K562 (cell line): ENCODE data around the gene DPEP3. TPM values are rescaled to one million over a fixed set of nuclear protein-coding genes. Genes with fewer than 3 reads are reported as not detected.

Source experiments
- ATAC-seq: fragments of 200-7000 bp; cut with Tn5 transposase; 3 replicates; pipeline ENCODE4 v1.9.1; 2020; ENCODE audit warnings: moderate library complexity
- BruUV-seq: library from RNA; stranded (reverse); fragments of 400-500 nt; replicated peaks from 2 replicates; lab custom pipeline; 2021; lab: Mats Ljungman, UMichigan
- CTCF ChIA-PET: fragments of 300-600 bp; formaldehyde crosslinking; extraction: SDS; loops from one replicate; lab custom pipeline; 2021; ENCODE audit warnings: low intra/inter-chr PET ratio; lab: Yijun Ruan, JAX
- POLR2A ChIA-PET: fragments of 300-600, 350-650 bp; sonication (Branson Sonifier 250); formaldehyde crosslinking; extraction: SDS; loops from one replicate; lab custom pipeline; 2021; ENCODE audit warnings: antibody characterized with exemption, inconsistent platforms; lab: Yijun Ruan, JAX
- DNase-seq, 4 experiments: peaks; one replicate each; pipeline versions ENCODE4 v3.0.0 to v3.0.0-alpha.2; 2011 to 2018; ENCODE audit warnings: low spot score in 3 of 4, mixed read lengths in 3 of 4; ENCODE audit errors: extremely low read depth in 1 of 4
- FAIRE-seq: peaks from 2 replicates; lab custom pipeline; 2011; peaks lifted over from hg19 to GRCh38; lab: Jason Lieb, UNC
- H2AFZ ChIP-seq: 2 replicates; pipeline ENCODE4 v1.6.0; 2011; ENCODE audit warnings: low read depth, low read length, control low read depth, inconsistent platforms
- H3K27ac ChIP-seq: fragments of 200-600 bp; 3 replicates; pipeline ENCODE4 v1.8.0; 2011; ENCODE audit warnings: low read depth, mild to moderate bottlenecking, control low read depth, inconsistent platforms, low read length, moderate library complexity, mixed read lengths; ENCODE audit errors: extremely low read depth
- H3K27me3 ChIP-seq, 2 experiments: fragments of 300-600 bp in 1 of 2; 2 replicates in 1 of 2; 3 replicates in 1 of 2; pipeline versions ENCODE4 v1.6.0 to v1.8.0; 2011; ENCODE audit warnings: inconsistent platforms in 2 of 2, low read length in 2 of 2, mild to moderate bottlenecking in 1 of 2, mixed read lengths in 1 of 2, moderate library complexity in 1 of 2; ENCODE audit not compliant: control insufficient read depth in 2 of 2, insufficient read depth in 2 of 2
- H3K36me3 ChIP-seq: fragments of 300-600 bp; 3 replicates; pipeline ENCODE4 v1.8.0; 2011; ENCODE audit warnings: mild to moderate bottlenecking, low read length, inconsistent platforms; ENCODE audit not compliant: control insufficient read depth, insufficient read depth
- H3K4me1 ChIP-seq, 2 experiments: fragments of 200-600 bp in 1 of 2; replicated peaks in 1 of 2; 2 replicates in 1 of 2; 3 replicates in 1 of 2; pipeline versions ENCODE4 v1.5.1 to v1.8.0; 2011; ENCODE audit warnings: inconsistent platforms in 2 of 2, low read length in 2 of 2, mild to moderate bottlenecking in 1 of 2, mixed read lengths in 1 of 2, moderate library complexity in 1 of 2; ENCODE audit not compliant: control insufficient read depth in 2 of 2, insufficient read depth in 2 of 2
- H3K4me2 ChIP-seq: 2 replicates; pipeline ENCODE4 v1.6.1; 2011; ENCODE audit warnings: low read length, control low read depth, inconsistent platforms, mixed read lengths; ENCODE audit not compliant: insufficient read depth
- H3K4me3 ChIP-seq: fragments of 200-600 bp; sonication (generic), shearing (Covaris generic); 2 replicates; pipeline ENCODE4 v1.5.1; 2016; ENCODE audit warnings: control low read depth, inconsistent platforms
- H3K79me2 ChIP-seq: fragments of 200-600 bp; 3 replicates; pipeline ENCODE4 v1.8.0; 2011; ENCODE audit warnings: low read length, inconsistent platforms; ENCODE audit not compliant: control insufficient read depth, insufficient read depth
- H3K9ac ChIP-seq, 2 experiments: 2 replicates each; pipeline versions ENCODE4 v1.6.0 to v1.6.1; 2011; ENCODE audit warnings: low read depth in 2 of 2, low read length in 2 of 2, control low read depth in 1 of 2, inconsistent platforms in 1 of 2, mild to moderate bottlenecking in 1 of 2, mixed read lengths in 1 of 2; ENCODE audit not compliant: insufficient read depth in 1 of 2
- H3K9me1 ChIP-seq: one replicate; pipeline ENCODE4 v1.6.0; 2011; ENCODE audit warnings: inconsistent platforms, mild to moderate bottlenecking, low read length, moderate library complexity; ENCODE audit not compliant: control insufficient read depth, insufficient read depth
- H3K9me3 ChIP-seq: replicated peaks from 2 replicates; pipeline ENCODE4 v1.5.1; 2011; ENCODE audit warnings: low read depth, low read length, inconsistent platforms; ENCODE audit not compliant: control insufficient read depth, insufficient read depth
- H4K20me1 ChIP-seq: replicated peaks from 2 replicates; pipeline ENCODE4 v1.6.1; 2011; ENCODE audit warnings: low read length, inconsistent platforms, mixed read lengths; ENCODE audit not compliant: control insufficient read depth, insufficient read depth
- NCOA2 ChIP-seq, 2 experiments: fragments of 450-650 bp; IDR thresholded peaks; 2 replicates each; pipeline ENCODE4 v1.6.1; 2018; ENCODE audit warnings: mild to moderate bottlenecking in 2 of 2, moderate library complexity in 1 of 2; ENCODE audit not compliant: partially characterized antibody in 2 of 2
- RAD21 ChIP-seq, 2 experiments: fragments of 250-450 bp in 1 of 2; fragments of 450-650 bp in 1 of 2; sonication (Bioruptor Pico) in 1 of 2; formaldehyde crosslinking in 1 of 2; IDR thresholded peaks in 1 of 2; conservative IDR thresholded peaks in 1 of 2; 2 replicates each; pipeline versions ENCODE4 v1.4.0 to v1.8.0; 2020 to 2022; ENCODE audit warnings: mild to moderate bottlenecking in 2 of 2, moderate library complexity in 1 of 2
- WGBS: fragments of 100-300 bp; shearing (Covaris generic); methylation state at CpG from one replicate; pipeline ENCODE4 v1.1.6; 2016; ENCODE audit warnings: low coverage, mixed read lengths; ENCODE audit not compliant: insufficient coverage; ENCODE audit errors: missing lambda C conversion rate; 5-methylcytosine and 5-hydroxymethylcytosine counted together
- in situ Hi-C: fragments of 300-500 bp; cut with MboI; formaldehyde crosslinking; loops from 4 replicates; pipeline ENCODE4 v1.15.0; 2018; ENCODE audit warnings: inconsistent platforms, mixed read lengths
- intact Hi-C: fragments of 100-400 bp; cut with micrococcal nuclease; formaldehyde crosslinking; loops from 2 replicates; pipeline ENCODE4 v1.14.2; 2022
- polyA plus RNA-seq, 8 experiments: library from polyadenylated mRNA; depleted of rRNA in 4 of 8; stranded (reverse) in 5 of 8; unstranded in 3 of 8; fragments of >200 nt; fragmentation: Nextera tagmentation in 2 of 8; fragmentation: Illumina TruSeq in 1 of 8; extraction: Ambion mirVana in 2 of 8; extraction: Trizol in 1 of 8; gene quantifications; 2 replicates each; pipeline versions ENCODE4 v1.2.1 to v1.2.3, GENCODE V29; 2011 to 2014; ENCODE audit warnings: inconsistent platforms in 1 of 8, missing spikeins in 1 of 8
- total RNA-seq, 7 experiments: library from RNA; depleted of rRNA in 6 of 7; stranded (reverse); fragments of >200 nt in 6 of 7; fragmentation: Illumina TruSeq in 2 of 7; extraction: Trizol in 2 of 7; gene quantifications; 2 replicates each; pipeline versions ENCODE4 v1.2.1 to v1.2.3, GENCODE V29; 2011 to 2021; ENCODE audit warnings: low replicate concordance in 1 of 7
- TF ChIP-seq, protein P1 (sequence below), 3 experiments: IDR thresholded peaks in 2 of 3; conservative IDR thresholded peaks in 1 of 3; 2 replicates each; pipeline ENCODE4 v1.5.1; 2011 to 2012; ENCODE audit warnings: low read length in 3 of 3, mild to moderate bottlenecking in 3 of 3, control low read depth in 2 of 3, improper control_type of control experiment in 1 of 3, inconsistent platforms in 1 of 3, low read depth in 1 of 3, mixed read lengths in 1 of 3, moderate library complexity in 1 of 3; ENCODE audit not compliant: insufficient read depth in 2 of 3

The DPEP3 gene
- total and polyA plus RNA-seq, 9 of the 15 experiments (the other 6 are each of a cell fraction or from before 2014, with no cell fraction given): not detected

DNA sequence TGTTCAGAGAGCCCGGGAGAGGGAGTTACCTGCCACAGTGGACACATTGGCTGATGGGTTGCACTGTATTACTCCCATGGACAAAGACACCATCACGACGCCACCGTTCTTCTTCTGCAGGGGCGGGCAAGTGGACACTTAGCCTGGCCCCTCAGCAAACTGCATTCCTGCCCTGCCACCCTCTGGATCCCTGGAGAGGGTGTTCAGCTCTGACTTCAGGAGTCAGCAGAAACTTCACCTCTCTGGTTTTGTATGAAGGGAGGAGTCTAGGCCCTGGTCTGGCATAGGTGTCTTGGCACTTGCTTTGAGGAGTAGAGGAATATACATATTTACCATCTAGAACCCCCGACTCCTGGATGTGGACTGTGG, 9.7 kb upstream of the DPEP3 start:
- ATAC-seq: no peak
- Histone ChIP-seq H3K27me3 (no peaks in the 10 kb centered on the region), H2AFZ (no peak overlapping the region), H3K9me1 (no peaks in the 10 kb centered on the region), H3K36me3 (no peaks in the 10 kb centered on the region), H3K9me3 (no peaks in the 10 kb centered on the region), H3K9ac (no peak overlapping the region), H3K27ac (no peak overlapping the region), H3K79me2 (no peaks in the 10 kb centered on the region), H3K4me3 (no peak overlapping the region), H4K20me1 (no peaks in the 10 kb centered on the region), H3K4me2 (no peak overlapping the region), H3K4me1 (peaks cover 20 to 29% of the 10 kb centered on the region in 2 experiments)
- in situ Hi-C loops: loop anchor here (10.0 kb wide), 1 partner anchor 325 kb away; the partner anchor contains the start of genes PRMT7 and SLC7A6OS
- POLR2A ChIA-PET: interaction anchor here (0.6 to 1.9 kb wide), 3 partner anchors 32 to 181 kb away, joined by 3 to 4 read pairs (median 4); partner anchors contain the start of genes DDX28 and DUS2
- WGBS: 56% methylated on average over 6 of the region's 6 CpGs
- intact Hi-C loops: no loop called here
- no peak for FAIRE-seq
- CTCF ChIA-PET: interaction anchor here (0.6 kb wide), 1 partner anchor 63 kb away, joined by 3 read pairs; no protein-coding TSS in a partner anchor
- no TSS peak for BruUV-seq
- DNase-seq: no peak
- TF ChIP-seq, protein P1, sequence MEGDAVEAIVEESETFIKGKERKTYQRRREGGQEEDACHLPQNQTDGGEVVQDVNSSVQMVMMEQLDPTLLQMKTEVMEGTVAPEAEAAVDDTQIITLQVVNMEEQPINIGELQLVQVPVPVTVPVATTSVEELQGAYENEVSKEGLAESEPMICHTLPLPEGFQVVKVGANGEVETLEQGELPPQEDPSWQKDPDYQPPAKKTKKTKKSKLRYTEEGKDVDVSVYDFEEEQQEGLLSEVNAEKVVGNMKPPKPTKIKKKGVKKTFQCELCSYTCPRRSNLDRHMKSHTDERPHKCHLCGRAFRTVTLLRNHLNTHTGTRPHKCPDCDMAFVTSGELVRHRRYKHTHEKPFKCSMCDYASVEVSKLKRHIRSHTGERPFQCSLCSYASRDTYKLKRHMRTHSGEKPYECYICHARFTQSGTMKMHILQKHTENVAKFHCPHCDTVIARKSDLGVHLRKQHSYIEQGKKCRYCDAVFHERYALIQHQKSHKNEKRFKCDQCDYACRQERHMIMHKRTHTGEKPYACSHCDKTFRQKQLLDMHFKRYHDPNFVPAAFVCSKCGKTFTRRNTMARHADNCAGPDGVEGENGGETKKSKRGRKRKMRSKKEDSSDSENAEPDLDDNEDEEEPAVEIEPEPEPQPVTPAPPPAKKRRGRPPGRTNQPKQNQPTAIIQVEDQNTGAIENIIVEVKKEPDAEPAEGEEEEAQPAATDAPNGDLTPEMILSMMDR (IDR thresholded peaks at IDR 0.05 in 2 of 3, conservative IDR thresholded peaks at IDR 0.05 in 1 of 3; ENCODE audit: insufficient read depth in 2 of 3, low read depth in 1 of 3, low read length in 3 of 3): peak in 2 of 3 experiments; percentile 17 to 37; a peak in 2 of 6 replicates
- TF ChIP-seq RAD21 (CRISPR knock-in tag; conservative IDR thresholded peaks at IDR 0.05 in 1 of 2, IDR thresholded peaks at IDR 0.05 in 1 of 2) (peak in 1 of 2 experiments; percentile 37; a peak in 2 of 4 replicates), NCOA2 (IDR thresholded peaks at IDR 0.05; ENCODE audit: partially characterized antibody in 2 of 2) (no peak)
